ENCODE data around the gene TMEM175. TPM values are rescaled to one million over a fixed set of nuclear protein-coding genes. Genes with fewer than 3 reads are reported as not detected.
A peak's percentile ranks its signal among the peaks of the same experiment; 100 is the strongest.

Gene TMEM175
- total RNA-seq, 1 donor from 2014 or later = 30.9 TPM

GRCh38 chr4:946517-947471 lies 14.5 kb downstream of the TMEM175 start:
- DNase-seq (ENCODE audit: low read depth) = no peak

DNA sequence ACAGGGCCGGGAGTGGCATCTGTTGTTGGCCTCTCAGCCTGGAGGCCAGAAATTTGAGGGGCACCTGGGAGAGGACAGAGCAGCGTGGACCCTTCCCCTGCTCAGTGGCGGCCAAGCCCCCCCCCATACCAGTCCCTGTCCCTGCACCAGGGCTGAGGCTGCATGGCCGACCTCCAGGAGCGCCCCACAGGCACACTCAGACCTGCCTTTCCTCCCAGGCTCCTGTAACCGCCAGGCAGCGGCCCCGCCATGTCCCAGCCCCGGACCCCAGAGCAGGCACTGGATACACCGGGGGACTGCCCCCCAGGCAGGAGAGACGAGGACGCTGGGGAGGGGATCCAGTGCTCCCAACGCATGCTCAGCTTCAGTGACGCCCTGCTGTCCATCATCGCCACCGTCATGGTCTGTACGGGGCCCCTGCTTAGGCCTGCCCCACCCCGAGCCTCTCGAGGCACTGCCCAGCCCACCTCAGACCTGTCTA lies 15.3 kb downstream of the TMEM175 start:
- no peak for DNase-seq (ENCODE audit: low read depth)

DNA sequence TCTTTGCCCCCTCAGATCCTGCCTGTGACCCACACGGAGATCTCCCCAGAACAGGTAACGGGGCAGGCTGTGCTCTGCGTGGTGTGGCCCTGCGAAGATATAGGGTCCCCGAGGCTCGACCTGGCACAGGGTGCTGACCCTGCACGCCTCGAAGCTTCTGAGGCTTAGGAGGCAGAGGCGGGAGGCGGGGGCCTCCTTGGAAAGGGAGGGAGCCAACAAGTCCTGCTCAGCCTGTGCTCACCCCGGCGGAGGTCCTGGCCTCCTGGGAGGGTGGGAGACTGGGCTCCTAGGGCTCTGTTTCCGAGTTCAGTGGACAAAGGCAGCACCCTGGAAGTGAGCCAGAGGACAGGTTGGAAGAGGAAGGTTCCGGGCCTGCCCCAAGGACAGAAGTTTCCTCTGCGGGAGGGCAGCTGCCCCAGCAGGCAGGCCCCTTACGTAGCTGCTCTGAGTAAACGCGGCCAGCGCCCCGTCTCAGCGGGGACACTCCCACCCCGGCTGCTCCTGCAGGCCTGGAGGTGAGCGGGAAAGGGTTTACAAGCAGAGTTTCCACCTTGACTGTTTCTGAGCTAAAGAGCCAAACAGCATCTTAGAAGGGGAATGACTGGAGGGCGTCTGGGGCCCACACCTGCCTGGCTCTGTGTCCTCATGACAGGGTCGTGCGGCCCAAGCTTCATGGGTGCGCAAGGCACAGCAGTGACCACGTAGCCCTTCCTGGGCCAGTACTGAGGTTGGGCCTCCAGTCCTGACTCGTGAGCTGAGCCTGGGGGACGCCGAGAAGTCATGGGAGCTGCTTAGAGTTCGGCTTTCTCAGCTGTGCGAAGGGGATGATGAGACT lies 16.1 kb downstream of the TMEM175 start:
- no peak for DNase-seq (ENCODE audit: low read depth)

GRCh38 chr4:948936-949300 lies 16.7 kb downstream of the TMEM175 start:
- no peak for DNase-seq (ENCODE audit: low read depth)

DNA sequence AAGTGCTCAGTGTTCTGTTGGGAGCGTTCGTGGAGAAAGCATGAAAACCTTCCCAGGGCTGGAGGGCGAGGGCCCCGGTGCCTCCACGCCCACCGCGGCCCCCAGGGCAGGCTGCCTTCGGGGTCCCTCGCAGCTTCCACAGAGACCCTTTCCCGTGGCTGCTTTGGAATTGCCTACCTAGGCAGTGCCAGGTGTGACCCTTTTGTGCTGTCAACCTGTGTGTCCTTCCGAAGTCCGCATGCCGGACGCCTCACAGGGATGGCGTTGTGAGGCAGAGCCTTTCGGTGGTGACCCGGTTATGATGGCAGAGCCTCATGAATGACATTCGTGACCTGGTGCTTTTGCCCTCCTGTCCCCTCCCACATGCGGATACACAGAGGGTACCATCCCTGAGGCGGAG lies 17.4 kb downstream of the TMEM175 start:
- DNase-seq (ENCODE audit: low read depth) = no peak

DNA sequence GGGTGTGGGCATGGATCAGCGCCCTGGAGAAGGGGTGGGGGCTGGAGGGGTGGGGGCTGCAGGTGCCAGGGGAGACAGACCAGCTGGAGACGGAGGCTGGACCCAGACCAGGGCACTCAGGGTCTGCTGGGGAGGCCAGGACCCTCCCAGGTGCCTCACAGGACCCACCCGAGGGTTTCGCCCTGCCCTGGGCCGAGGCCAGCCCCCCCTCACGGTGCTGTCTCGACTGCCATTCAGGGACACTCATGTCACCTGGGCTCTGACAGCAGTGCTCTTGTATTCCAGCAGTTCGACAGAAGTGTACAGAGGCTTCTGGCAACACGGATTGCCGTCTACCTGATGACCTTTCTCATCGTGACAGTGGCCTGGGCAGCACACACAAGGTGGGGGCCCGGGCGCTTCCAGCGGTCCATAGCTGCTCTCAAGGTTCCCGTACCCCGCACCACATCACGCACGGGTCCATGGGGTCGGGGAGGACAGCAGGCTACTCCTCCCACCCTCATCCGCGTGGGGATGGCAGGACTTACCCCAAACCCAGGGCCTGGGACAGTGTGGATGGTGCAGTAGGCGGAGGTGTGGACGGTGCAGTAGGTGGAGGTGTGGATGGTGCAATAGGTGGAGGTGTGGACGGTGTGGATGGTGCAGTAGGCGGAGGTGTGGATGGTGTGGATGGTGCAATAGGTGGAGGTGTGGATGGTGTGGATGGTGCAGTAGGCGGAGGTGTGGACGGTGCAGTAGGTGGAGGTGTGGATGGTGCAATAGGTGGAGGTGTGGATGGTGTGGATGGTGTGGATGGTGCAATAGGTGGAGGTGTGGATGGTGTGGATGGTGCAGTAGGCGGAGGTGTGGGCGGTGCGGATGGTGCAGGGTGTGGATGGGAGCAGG lies 18.1 kb downstream of the TMEM175 start:
- no peak for DNase-seq (ENCODE audit: low read depth)

GRCh38 chr4:951186-951585 lies 18.9 kb downstream of the TMEM175 start:
- DNase-seq (ENCODE audit: low read depth) = no peak

GRCh38 chr4:951594-952468 lies 19.6 kb downstream of the TMEM175 start:
- DNase-seq (ENCODE audit: low read depth) = no peak

DNA sequence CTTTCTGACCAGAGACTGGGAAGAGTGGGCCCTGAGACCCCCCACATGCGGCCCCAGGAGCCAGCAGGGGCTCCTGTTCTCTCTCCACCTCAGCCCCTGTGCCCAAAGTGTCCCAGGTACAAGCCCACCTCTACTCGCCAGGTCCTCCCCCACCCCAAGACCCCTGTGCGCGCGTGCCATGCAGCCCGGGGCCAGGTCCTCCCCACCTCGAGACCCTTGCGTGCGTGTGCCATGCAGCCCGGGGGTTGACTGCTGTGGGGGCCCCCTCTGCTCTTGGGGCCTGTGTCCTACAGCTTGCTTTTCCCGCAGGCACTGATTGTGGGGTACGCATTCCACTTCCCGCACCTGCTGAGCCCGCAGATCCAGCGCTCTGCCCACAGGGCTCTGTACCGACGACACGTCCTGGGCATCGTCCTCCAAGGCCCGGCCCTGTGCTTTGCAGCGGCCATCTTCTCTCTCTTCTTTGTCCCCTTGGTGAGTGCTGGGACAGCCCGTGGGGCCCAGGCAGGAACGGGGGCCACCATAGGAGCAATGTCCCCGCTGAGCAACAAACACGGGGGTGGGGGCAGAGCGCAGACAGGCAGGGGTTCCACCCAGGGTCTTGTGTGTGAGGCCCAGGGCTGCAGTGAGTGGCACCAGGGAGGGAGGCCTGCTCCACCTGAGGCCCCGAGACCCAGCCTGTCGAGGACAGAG lies 20.8 kb downstream of the TMEM175 start:
- DNase-seq (ENCODE audit: low read depth) = no peak

DNA sequence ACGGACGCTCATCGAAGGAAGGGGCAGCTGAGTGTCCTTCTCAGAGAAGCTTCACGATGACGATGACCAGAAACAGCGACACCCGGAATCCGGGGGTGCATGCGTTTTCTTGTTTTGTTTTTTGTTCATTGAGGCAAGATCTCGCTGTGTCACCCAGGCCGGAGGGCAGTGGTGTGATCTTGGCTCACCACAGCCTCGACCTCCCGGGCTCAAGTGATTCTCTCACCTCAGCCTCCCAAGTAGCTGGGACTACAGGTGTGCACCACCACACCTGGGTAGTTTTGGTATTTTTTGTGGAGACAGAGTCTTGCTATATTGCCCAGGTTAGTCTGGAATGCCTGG lies 21.3 kb downstream of the TMEM175 start:
- no peak for DNase-seq (ENCODE audit: low read depth)

DNA sequence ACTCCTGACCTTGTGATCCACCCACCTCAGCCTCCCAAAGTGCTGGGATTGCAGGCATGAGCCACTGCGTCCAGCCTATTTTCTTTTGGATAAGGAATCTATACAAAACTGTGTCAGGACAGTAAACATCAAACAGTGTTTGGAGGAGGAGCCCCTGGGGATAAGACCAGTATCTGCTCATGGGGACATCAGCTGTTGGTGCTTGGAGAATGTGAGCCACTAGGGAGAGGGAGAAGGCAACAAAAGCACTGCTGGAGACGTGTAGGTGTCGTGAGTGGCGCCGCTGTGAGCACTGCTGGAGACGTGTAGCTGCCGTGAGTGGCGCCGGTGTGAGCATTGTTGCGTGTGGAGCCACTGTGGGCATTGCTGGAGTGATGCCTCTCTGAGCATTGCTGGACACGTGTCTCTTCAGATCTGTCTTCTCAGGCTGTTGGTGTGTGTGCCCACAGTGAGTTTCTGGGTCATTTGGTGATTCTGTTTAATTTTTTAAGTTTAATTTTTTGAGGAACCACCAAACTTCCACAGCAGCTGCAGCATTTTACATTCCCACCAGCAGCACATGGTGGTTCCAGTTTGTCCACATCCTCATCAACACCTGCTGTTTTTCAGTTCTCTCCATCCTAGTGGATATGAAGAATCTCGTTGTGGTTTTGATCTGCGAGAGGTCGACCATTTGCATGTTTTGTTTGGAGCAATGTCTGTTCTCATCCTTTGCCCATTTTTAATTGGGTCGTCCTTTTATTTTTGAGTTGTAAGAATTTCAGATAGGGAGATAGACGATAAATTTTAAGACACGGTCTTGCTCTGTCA lies 22.2 kb downstream of the TMEM175 start:
- peak; percentile 80 for DNase-seq (ENCODE audit: low read depth)

- DNase-seq (ENCODE audit: low read depth) = no peak
Measured at GRCh38 chr4:955161-955921, 23.1 kb downstream of the TMEM175 start.

DNA sequence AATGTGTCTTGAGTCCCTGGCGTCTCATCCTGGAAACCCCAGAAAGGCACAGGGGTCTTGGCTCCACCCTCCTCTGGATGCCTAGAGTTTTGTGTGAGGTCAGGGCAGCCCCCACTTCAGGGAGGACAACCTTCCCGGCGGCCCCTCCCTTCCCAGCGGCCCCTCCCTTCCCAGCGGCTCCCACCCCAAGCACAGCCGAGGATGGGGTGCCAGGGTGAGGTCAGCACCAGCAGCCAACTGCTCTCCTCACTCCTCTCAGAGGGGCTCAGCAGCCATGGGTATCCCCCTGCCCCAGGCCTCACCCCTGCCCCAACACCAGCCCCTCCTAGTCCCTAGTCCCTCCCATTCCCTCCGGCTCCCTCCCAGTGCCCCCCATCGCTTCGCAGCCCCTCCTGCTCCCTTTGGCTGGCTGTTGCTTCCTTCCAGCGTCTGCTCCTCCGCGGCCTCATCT lies 23.7 kb downstream of the TMEM175 start:
- no peak for DNase-seq (ENCODE audit: low read depth)

DNA sequence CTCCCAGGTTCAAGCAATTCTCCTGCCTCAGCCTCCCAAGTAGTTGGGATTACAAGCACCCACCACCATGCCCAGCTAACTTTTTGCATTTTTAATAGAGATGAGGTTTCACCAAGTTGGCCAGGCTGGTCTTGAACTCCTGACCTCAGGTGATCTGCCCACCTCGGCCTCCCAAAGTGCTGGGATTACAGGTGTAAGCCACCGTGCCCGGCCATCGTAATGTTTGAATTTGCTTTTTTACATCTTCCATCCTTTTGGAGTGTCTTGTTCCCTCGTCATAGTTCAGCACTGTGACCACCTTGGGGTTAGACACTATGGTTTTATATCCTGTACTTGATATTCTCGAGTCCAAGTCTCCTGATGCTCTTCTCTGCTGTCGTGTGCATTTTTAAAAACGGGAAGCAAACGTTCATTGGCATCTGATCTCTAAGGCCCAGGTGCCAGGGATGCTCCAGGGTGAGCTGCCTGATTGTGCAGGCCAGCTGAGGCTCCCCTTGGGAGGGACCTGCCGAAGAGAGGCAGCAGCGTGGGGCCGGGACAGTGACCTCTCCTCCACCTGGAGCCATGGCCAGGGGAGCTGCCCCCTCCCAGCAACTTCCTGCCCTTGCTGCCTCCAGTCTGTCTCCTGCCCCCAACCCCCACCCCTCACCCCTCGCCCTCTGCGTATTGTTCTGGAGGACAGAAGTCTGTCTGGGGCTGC lies 24.4 kb downstream of the TMEM175 start:
- no peak for DNase-seq (ENCODE audit: low read depth)

DNA sequence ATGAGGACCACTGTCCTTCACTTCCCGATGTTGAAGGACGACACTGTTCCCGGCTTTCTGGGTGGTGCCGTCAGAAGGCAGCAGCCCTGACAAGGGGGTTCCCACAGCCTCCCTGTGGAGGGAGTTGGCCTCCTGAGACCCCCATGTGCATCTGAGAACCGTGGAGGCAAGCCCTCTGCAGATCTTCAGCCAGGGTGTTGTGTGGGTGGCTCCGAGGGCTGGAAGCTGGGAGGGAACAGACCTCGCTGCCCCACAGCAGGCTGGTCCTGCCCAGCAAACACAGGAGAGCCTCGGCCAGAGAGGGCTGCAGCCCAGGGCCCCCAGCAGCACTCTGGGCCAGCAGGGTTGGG lies 24.9 kb downstream of the TMEM175 start:
- no peak for DNase-seq (ENCODE audit: low read depth)

DNA sequence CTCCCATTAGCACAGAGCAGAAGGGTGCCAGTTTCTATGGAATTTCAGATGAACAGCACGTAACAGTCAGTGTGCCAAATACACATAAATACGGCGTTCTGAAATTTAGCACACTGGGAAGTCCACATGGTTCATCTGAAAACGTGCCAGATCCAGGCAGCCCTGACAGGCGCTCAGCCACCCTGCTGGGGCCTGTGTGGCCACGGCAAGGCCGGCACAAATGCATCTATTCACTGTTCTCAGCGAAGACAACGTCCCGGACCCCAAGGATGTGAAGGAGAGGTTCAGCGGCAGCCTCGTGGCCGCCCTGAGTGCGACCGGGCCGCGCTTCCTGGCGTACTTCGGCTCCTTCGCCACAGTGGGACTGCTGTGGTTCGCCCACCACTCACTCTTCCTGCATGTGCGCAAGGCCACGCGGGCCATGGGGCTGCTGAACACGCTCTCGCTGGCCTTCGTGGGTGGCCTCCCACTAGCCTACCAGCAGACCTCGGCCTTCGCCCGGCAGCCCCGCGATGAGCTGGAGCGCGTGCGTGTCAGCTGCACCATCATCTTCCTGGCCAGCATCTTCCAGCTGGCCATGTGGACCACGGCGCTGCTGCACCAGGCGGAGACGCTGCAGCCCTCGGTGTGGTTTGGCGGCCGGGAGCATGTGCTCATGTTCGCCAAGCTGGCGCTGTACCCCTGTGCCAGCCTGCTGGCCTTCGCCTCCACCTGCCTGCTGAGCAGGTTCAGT lies 25.5 kb downstream of the TMEM175 start:
- DNase-seq (ENCODE audit: low read depth) = no peak

DNA sequence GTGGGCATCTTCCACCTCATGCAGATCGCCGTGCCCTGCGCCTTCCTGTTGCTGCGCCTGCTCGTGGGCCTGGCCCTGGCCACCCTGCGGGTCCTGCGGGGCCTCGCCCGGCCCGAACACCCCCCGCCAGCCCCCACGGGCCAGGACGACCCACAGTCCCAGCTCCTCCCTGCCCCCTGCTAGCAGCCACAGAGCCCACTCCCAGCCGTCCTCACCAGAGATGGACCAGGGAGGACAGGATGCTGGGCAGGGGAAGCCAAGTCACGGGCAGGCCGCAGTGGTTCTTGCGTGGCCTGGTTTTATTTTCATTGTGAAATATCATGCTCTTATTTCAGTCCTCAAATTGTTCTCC lies 26.0 kb downstream of the TMEM175 start:
- DNase-seq (ENCODE audit: low read depth) = no peak

Data from myocyte (in vitro differentiated cells).